Esophagus squamous epithelium (tissue), 4 donors: ENCODE results near the gene SRGAP3.
A peak's percentile ranks its signal among the peaks of the same experiment; 100 is the strongest.

ENCODE experiments used
- POLR2A ChIP-seq, 4 donors: fragments of 450-650 bp; IDR thresholded peaks; one replicate each; pipeline ENCODE4 v1.6.1; 2017; ENCODE audit warnings: antibody characterized with exemption in 4 of 4, mild to moderate bottlenecking in 4 of 4, moderate library complexity in 3 of 4
- TF ChIP-seq, protein P1 (sequence below), 6 experiments: fragments of 450-650 bp in 4 of 6; fragments of 200-600 bp in 2 of 6; sonication (generic) in 2 of 6; IDR thresholded peaks; one replicate each; pipeline ENCODE4 v1.5.1; 2016 to 2019; ENCODE audit warnings: antibody characterized with exemption in 6 of 6, mild to moderate bottlenecking in 4 of 6, moderate library complexity in 4 of 6

DNA sequence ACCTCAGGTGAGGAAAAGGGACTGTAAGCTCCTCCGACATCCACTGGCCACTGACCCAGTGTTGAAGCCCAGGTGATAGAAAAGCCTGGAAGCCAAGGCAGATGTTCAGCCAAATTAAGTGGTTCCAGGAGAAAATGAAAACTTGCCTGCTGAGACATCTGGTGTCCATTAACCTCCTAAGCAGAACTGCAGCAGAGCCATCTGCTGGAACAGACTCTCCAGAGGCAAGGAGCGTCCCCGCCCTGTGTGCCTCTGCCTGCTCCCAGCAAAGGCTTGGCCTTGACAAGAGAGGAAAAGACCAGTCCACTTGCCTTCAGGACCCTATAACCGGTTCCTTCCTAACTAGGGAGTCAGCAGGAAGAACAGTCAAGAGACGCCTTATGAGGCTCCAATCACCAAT, 48.2 kb downstream of the SRGAP3 start:
- TF ChIP-seq, protein P1, sequence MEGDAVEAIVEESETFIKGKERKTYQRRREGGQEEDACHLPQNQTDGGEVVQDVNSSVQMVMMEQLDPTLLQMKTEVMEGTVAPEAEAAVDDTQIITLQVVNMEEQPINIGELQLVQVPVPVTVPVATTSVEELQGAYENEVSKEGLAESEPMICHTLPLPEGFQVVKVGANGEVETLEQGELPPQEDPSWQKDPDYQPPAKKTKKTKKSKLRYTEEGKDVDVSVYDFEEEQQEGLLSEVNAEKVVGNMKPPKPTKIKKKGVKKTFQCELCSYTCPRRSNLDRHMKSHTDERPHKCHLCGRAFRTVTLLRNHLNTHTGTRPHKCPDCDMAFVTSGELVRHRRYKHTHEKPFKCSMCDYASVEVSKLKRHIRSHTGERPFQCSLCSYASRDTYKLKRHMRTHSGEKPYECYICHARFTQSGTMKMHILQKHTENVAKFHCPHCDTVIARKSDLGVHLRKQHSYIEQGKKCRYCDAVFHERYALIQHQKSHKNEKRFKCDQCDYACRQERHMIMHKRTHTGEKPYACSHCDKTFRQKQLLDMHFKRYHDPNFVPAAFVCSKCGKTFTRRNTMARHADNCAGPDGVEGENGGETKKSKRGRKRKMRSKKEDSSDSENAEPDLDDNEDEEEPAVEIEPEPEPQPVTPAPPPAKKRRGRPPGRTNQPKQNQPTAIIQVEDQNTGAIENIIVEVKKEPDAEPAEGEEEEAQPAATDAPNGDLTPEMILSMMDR (IDR thresholded peaks at IDR 0.05), result peak in 1 of 6 experiments; percentile 3
- TF ChIP-seq POLR2A (IDR thresholded peaks at IDR 0.05), result no peak
